Thyroid gland (tissue), 4 donors: Measurements from ENCODE around the gene FBP2.

Source experiments
- POLR2A ChIP-seq, 2 donors: fragments of 450-650 bp; IDR thresholded peaks; one replicate each; pipeline ENCODE4 v1.6.1; 2017; ENCODE audit warnings: antibody characterized with exemption in 2 of 2, mild to moderate bottlenecking in 2 of 2, moderate library complexity in 1 of 2
- TF ChIP-seq, protein P1 (sequence below), 6 experiments: fragments of 200-600 bp in 3 of 6; fragments of 450-650 bp in 3 of 6; sonication (generic) in 3 of 6; IDR thresholded peaks; one replicate each; pipeline ENCODE4 v1.5.1; 2016 to 2019; ENCODE audit warnings: antibody characterized with exemption in 6 of 6, mild to moderate bottlenecking in 2 of 6, inconsistent platforms in 1 of 6, moderate library complexity in 1 of 6

DNA sequence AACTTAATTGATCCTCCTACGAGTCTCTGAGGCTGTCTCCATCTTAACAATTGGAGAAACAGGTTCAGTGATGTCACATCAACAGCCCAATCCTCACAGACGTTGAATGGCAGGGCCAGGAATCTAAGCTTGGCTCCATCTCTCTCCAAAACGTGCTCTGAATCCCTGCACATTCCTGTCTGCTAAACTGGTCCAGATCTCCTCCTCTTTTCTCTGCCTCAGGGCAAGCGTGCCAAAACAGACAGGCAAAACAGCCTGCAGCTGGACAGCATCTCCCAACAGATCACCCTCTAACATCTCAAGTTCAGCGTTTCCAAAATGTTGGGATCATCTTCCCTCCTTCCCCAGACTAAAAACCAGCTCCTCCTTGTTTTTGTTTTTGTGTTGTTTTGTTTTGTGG, 39.1 kb upstream of the FBP2 start:
- TF ChIP-seq, protein P1, sequence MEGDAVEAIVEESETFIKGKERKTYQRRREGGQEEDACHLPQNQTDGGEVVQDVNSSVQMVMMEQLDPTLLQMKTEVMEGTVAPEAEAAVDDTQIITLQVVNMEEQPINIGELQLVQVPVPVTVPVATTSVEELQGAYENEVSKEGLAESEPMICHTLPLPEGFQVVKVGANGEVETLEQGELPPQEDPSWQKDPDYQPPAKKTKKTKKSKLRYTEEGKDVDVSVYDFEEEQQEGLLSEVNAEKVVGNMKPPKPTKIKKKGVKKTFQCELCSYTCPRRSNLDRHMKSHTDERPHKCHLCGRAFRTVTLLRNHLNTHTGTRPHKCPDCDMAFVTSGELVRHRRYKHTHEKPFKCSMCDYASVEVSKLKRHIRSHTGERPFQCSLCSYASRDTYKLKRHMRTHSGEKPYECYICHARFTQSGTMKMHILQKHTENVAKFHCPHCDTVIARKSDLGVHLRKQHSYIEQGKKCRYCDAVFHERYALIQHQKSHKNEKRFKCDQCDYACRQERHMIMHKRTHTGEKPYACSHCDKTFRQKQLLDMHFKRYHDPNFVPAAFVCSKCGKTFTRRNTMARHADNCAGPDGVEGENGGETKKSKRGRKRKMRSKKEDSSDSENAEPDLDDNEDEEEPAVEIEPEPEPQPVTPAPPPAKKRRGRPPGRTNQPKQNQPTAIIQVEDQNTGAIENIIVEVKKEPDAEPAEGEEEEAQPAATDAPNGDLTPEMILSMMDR (IDR thresholded peaks at IDR 0.05): no peak
- TF ChIP-seq POLR2A (IDR thresholded peaks at IDR 0.05): no peak
